ENCODE results near the gene ELMOD3.

GRCh38 chr2:85308896-85309555, 45.5 kb upstream of the ELMOD3 start:
- TF ChIP-seq, protein P1, sequence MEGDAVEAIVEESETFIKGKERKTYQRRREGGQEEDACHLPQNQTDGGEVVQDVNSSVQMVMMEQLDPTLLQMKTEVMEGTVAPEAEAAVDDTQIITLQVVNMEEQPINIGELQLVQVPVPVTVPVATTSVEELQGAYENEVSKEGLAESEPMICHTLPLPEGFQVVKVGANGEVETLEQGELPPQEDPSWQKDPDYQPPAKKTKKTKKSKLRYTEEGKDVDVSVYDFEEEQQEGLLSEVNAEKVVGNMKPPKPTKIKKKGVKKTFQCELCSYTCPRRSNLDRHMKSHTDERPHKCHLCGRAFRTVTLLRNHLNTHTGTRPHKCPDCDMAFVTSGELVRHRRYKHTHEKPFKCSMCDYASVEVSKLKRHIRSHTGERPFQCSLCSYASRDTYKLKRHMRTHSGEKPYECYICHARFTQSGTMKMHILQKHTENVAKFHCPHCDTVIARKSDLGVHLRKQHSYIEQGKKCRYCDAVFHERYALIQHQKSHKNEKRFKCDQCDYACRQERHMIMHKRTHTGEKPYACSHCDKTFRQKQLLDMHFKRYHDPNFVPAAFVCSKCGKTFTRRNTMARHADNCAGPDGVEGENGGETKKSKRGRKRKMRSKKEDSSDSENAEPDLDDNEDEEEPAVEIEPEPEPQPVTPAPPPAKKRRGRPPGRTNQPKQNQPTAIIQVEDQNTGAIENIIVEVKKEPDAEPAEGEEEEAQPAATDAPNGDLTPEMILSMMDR (optimal IDR thresholded peaks at IDR 0.05 in 1 of 3, IDR thresholded peaks at IDR 0.05 in 1 of 3, conservative IDR thresholded peaks at IDR 0.05 in 1 of 3; ENCODE audit: extremely low read depth in 1 of 3, insufficient read depth in 2 of 3, low read length in 3 of 3) = no peak
- no peak for TF ChIP-seq EZH2 (IDR thresholded peaks at IDR 0.05; ENCODE audit: low read length)

Measured in keratinocyte (primary cell).